Breast epithelium (tissue), 4 donors: Measurements from ENCODE around the gene SLC6A12. TPM values are rescaled to one million over a fixed set of nuclear protein-coding genes. Genes with fewer than 3 reads are reported as not detected.

Source experiments
- DNase-seq, 2 donors: peaks; one replicate each; pipeline ENCODE4 v3.0.0-alpha.2; 2019; ENCODE audit warnings: low spot score in 2 of 2
- H3K27ac ChIP-seq, 2 donors: fragments of 200-600 bp; sonication (generic) in 1 of 2; one replicate each; pipeline ENCODE4 v1.5.1; 2016 to 2019; ENCODE audit warnings: mild to moderate bottlenecking in 1 of 2
- H3K27me3 ChIP-seq, 2 donors: fragments of 200-600 bp; sonication (generic) in 1 of 2; one replicate each; pipeline versions ENCODE4 v1.5.1 to v1.6.0; 2017 to 2019; ENCODE audit warnings: control low read depth in 1 of 2, mild to moderate bottlenecking in 1 of 2
- H3K36me3 ChIP-seq: fragments of 200-600 bp; one replicate; pipeline ENCODE4 v1.5.1; 2019
- H3K4me1 ChIP-seq, 2 donors: fragments of 200-600 bp; sonication (generic); one replicate each; pipeline ENCODE4 v1.5.1; 2016 to 2019; ENCODE audit warnings: control low read depth in 1 of 2
- H3K4me3 ChIP-seq, 3 donors: fragments of 200-600 bp; sonication (generic); 1 replicate in 2 of 3; 2 replicates in 1 of 3; pipeline ENCODE4 v1.5.1; 2016 to 2019; ENCODE audit warnings: mild to moderate bottlenecking in 3 of 3, moderate library complexity in 2 of 3
- H3K9me3 ChIP-seq, 2 donors: fragments of 200-600 bp; sonication (generic) in 1 of 2; one replicate each; pipeline ENCODE4 v1.5.1; 2016 to 2019; ENCODE audit warnings: control low read depth in 1 of 2
- CTCF ChIP-seq, 3 donors: fragments of 450-650 bp; IDR thresholded peaks; one replicate each; pipeline ENCODE4 v1.5.1; 2016 to 2017; ENCODE audit warnings: antibody characterized with exemption in 3 of 3, mild to moderate bottlenecking in 3 of 3, moderate library complexity in 3 of 3
- POLR2A ChIP-seq: fragments of 450-650 bp; IDR thresholded peaks from one replicate; pipeline ENCODE4 v1.6.1; 2016; ENCODE audit warnings: antibody characterized with exemption, mild to moderate bottlenecking, moderate library complexity
- POLR2AphosphoS5 ChIP-seq, 3 donors: sonication (generic); formaldehyde crosslinking; IDR thresholded peaks; one replicate each; pipeline ENCODE4 v1.6.1; 2017; ENCODE audit warnings: antibody characterized with exemption in 3 of 3
- intact Hi-C: fragments of 100-400 bp; cut with DNase I; formaldehyde crosslinking; loops from one replicate; pipeline ENCODE4 v1.15.1; 2023; ENCODE audit warnings: low total_unique reads
- total RNA-seq, 3 donors: library from RNA; depleted of rRNA; stranded (reverse); fragments of >200 nt; gene quantifications; one replicate each; pipeline ENCODE4 v1.1.0, GENCODE V29; 2016

Gene SLC6A12
- total RNA-seq, 3 donors from 2014 or later: 0.33 to 2.1 (median 1.3) TPM

- Histone ChIP-seq H3K4me1 (no peaks in the 10 kb centered on the region), H3K27me3 (peaks cover 0 to 22% of the 10 kb centered on the region in 2 donors)
Measured at GRCh38 chr12:174596-174995, 39.4 kb downstream of the SLC6A12 start.

GRCh38 chr12:174124-174523, 39.8 kb downstream of the SLC6A12 start:
- Histone ChIP-seq H3K27me3 (peaks cover 0 to 22% of the 10 kb centered on the region in 2 donors), H3K4me1 (no peaks in the 10 kb centered on the region), H3K9me3 (no peaks in the 10 kb centered on the region), H3K36me3 (no peaks in the 10 kb centered on the region), H3K27ac (no peak overlapping the region), H3K4me3 (no peak overlapping the region)
- DNase-seq: no peak
- intact Hi-C loops: no loop called here
- no peak for TF ChIP-seq CTCF (IDR thresholded peaks at IDR 0.05)
- no peak for TF ChIP-seq POLR2AphosphoS5 (IDR thresholded peaks at IDR 0.05)
- TF ChIP-seq POLR2A: no peak

More at GRCh38 chr12:174596-174995, 39.4 kb downstream of the SLC6A12 start:
- TF ChIP-seq CTCF (IDR thresholded peaks at IDR 0.05) (no peak), POLR2AphosphoS5 (IDR thresholded peaks at IDR 0.05) (no peak), POLR2A (no peak)
- H3K27ac ChIP-seq: no peak overlapping the region
- no peak overlapping the region for H3K4me3 ChIP-seq
- H3K36me3 ChIP-seq: no peaks in the 10 kb centered on the region
- no peak for DNase-seq
- intact Hi-C loops: no loop called here
- H3K9me3 ChIP-seq: no peaks in the 10 kb centered on the region

- H3K27me3 ChIP-seq: peaks cover 0 to 22% of the 10 kb centered on the region in 2 donors
- H3K36me3 ChIP-seq: no peaks in the 10 kb centered on the region
- no peaks in the 10 kb centered on the region for H3K9me3 ChIP-seq
- no peak overlapping the region for H3K27ac ChIP-seq
- DNase-seq: no peak
- no peaks in the 10 kb centered on the region for H3K4me1 ChIP-seq
- no peak overlapping the region for H3K4me3 ChIP-seq
- intact Hi-C loops: no loop called here
- no peak for TF ChIP-seq POLR2A
- TF ChIP-seq POLR2AphosphoS5 (IDR thresholded peaks at IDR 0.05): no peak
- TF ChIP-seq CTCF (IDR thresholded peaks at IDR 0.05): no peak
Measured at GRCh38 chr12:172732-173161, 41.2 kb downstream of the SLC6A12 start.

GRCh38 chr12:171743-172676, 41.9 kb downstream of the SLC6A12 start:
- no peak overlapping the region for H3K4me3 ChIP-seq
- DNase-seq: no peak
- TF ChIP-seq POLR2AphosphoS5 (IDR thresholded peaks at IDR 0.05): no peak
- TF ChIP-seq CTCF (IDR thresholded peaks at IDR 0.05): no peak
- no peak for TF ChIP-seq POLR2A
- no peaks in the 10 kb centered on the region for H3K4me1 ChIP-seq
- intact Hi-C loops: no loop called here
- H3K27me3 ChIP-seq: peaks cover 0 to 22% of the 10 kb centered on the region in 2 donors
- no peak overlapping the region for H3K27ac ChIP-seq
- H3K9me3 ChIP-seq: no peaks in the 10 kb centered on the region
- no peaks in the 10 kb centered on the region for H3K36me3 ChIP-seq

GRCh38 chr12:171276-171675, 42.7 kb downstream of the SLC6A12 start:
- Histone ChIP-seq H3K36me3 (no peaks in the 10 kb centered on the region), H3K27ac (no peak overlapping the region), H3K9me3 (no peaks in the 10 kb centered on the region), H3K27me3 (peaks cover 0 to 22% of the 10 kb centered on the region in 2 donors), H3K4me3 (no peak overlapping the region), H3K4me1 (no peaks in the 10 kb centered on the region)
- TF ChIP-seq CTCF (IDR thresholded peaks at IDR 0.05) (no peak), POLR2A (no peak), POLR2AphosphoS5 (IDR thresholded peaks at IDR 0.05) (no peak)
- intact Hi-C loops: no loop called here
- no peak for DNase-seq
